Left lung (tissue), 14 donors: ENCODE results near the gene SIRT3. TPM values are rescaled to one million over a fixed set of nuclear protein-coding genes. Genes with fewer than 3 reads are reported as not detected.

ENCODE experiments used
- ATAC-seq: fragments of 200-7000 bp; cut with Tn5 transposase; one replicate; pipeline ENCODE4 v1.9.1; 2020; ENCODE audit warnings: moderate library complexity
- DNase-seq, 4 donors: peaks; one replicate each; pipeline ENCODE4 v3.0.0-alpha.2; 2013 to 2020
- H3K27ac ChIP-seq, 2 donors: fragments of 200-600 bp; sonication (generic) in 1 of 2; one replicate each; pipeline versions ENCODE4 v1.5.0 to v1.8.0; 2020 to 2021
- H3K27me3 ChIP-seq, 2 donors: fragments of 200-600 bp; sonication (generic) in 1 of 2; one replicate each; pipeline versions ENCODE4 v1.5.0 to v1.8.0; 2020 to 2021
- H3K36me3 ChIP-seq, 2 donors: fragments of 200-600 bp; sonication (generic) in 1 of 2; one replicate each; pipeline versions ENCODE4 v1.5.0 to v1.8.0; 2020 to 2021
- H3K4me1 ChIP-seq, 2 donors: fragments of 200-600 bp; one replicate each; pipeline ENCODE4 v1.8.0; 2021
- H3K4me3 ChIP-seq, 2 donors: fragments of 200-600 bp; sonication (generic) in 1 of 2; one replicate each; pipeline versions ENCODE4 v1.5.0 to v1.8.0; 2020 to 2021; ENCODE audit warnings: mild to moderate bottlenecking in 1 of 2
- H3K9me3 ChIP-seq, 2 donors: fragments of 200-600 bp; sonication (generic) in 1 of 2; one replicate each; pipeline versions ENCODE4 v1.5.0 to v1.8.0; 2020 to 2021
- intact Hi-C, 2 donors: fragments of 100-400 bp; cut with DNase I; formaldehyde crosslinking; loops; one replicate each; pipeline versions ENCODE4 v1.11.2 to v1.14.2; 2022
- long read RNA-seq, 12 donors: library from polyadenylated mRNA in 2 of 12; unstranded in 2 of 12; transcript quantifications; one replicate each; pipeline ENCODE4 v2.0.0 and lab custom pipeline, GENCODE V29; 2019 to 2026
- polyA plus RNA-seq, 6 donors: library from polyadenylated mRNA; unstranded; fragments of 120-200 nt; gene quantifications; one replicate each; pipeline ENCODE4 v1.2.1, GENCODE V29; 2013; ENCODE audit not compliant: insufficient read length in 6 of 6
- total RNA-seq, 2 donors: library from RNA; stranded (reverse); fragmentation: NEBNext Ultra II Directional; extraction: Animal tissue kit (Norgen Biotek cat#: 25700); gene quantifications; one replicate each; pipeline ENCODE4 v1.2.1, GENCODE V29; 2021
- TF ChIP-seq, protein P1 (sequence below), 2 donors: fragments of 200-600 bp; sonication (generic) in 1 of 2; IDR thresholded peaks; one replicate each; pipeline versions ENCODE4 v1.5.0 to v1.8.0; 2021; ENCODE audit warnings: antibody characterized with exemption in 2 of 2
- donor health status: DM: no; HTN: yes; CAD: no.
- donor health status: DM: no; HTN: no; CAD: no.

Gene SIRT3
- total RNA-seq (10 to 100 TPM; 13.5 to 15.1 TPM), polyA plus RNA-seq (10 to 100 TPM; 28.6 to 36.6 (median 29.8) TPM)
- long read RNA-seq, donor 1, partial matches to known transcripts = 0 of 6 reads
- long read RNA-seq, donor 1, other reads (novel, unspliced or antisense) = 0 of 6 reads
- long read RNA-seq, donor 2, partial matches to known transcripts = 120 of 196 reads
- long read RNA-seq, donor 2, other reads (novel, unspliced or antisense) = 71 of 196 reads
- long read RNA-seq, donor 3, transcript SIRT3-201 (7 exons, 2,543 nt) = major isoform, 6 of 8 reads
- long read RNA-seq, donor 3, partial matches to known transcripts = 0 of 8 reads
- long read RNA-seq, donor 3, other reads (novel, unspliced or antisense) = 0 of 8 reads
- long read RNA-seq, donor 4, partial matches to known transcripts = 3 of 17 reads
- long read RNA-seq, donor 4, other reads (novel, unspliced or antisense) = 8 of 17 reads
- long read RNA-seq, donor 5, transcript SIRT3-201 (7 exons, 2,543 nt) = major isoform, 5 of 94 reads
- long read RNA-seq, donor 5, partial matches to known transcripts = 88 of 94 reads
- long read RNA-seq, donor 5, other reads (novel, unspliced or antisense) = 0 of 94 reads
- long read RNA-seq, donor 6, transcript SIRT3-214 (7 exons, 1,588 nt) = major isoform, 5 of 9 reads
- long read RNA-seq, donor 6, partial matches to known transcripts = 0 of 9 reads
- long read RNA-seq, donor 6, other reads (novel, unspliced or antisense) = 0 of 9 reads
- long read RNA-seq, donor 7, partial matches to known transcripts = 0 of 6 reads
- long read RNA-seq, donor 7, other reads (novel, unspliced or antisense) = 0 of 6 reads
- long read RNA-seq, donor 8, partial matches to known transcripts = 0 of 9 reads
- long read RNA-seq, donor 8, other reads (novel, unspliced or antisense) = 0 of 9 reads
- long read RNA-seq, donor 9 = 0 reads
- long read RNA-seq, donor 10, transcript SIRT3-214 (7 exons, 1,588 nt) = minor isoform, 5 of 26 reads
- long read RNA-seq, donor 10, transcript SIRT3-201 (7 exons, 2,543 nt) = major isoform, 12 of 26 reads
- long read RNA-seq, donor 10, partial matches to known transcripts = 1 of 26 reads
- long read RNA-seq, donor 10, other reads (novel, unspliced or antisense) = 7 of 26 reads
- long read RNA-seq, donor 11, transcript SIRT3-201 (7 exons, 2,543 nt) = major isoform, 6 of 7 reads
- long read RNA-seq, donor 11, partial matches to known transcripts = 0 of 7 reads
- long read RNA-seq, donor 11, other reads (novel, unspliced or antisense) = 0 of 7 reads
- long read RNA-seq, donor 12, partial matches to known transcripts = 0 of 6 reads
- long read RNA-seq, donor 12, other reads (novel, unspliced or antisense) = 0 of 6 reads

DNA sequence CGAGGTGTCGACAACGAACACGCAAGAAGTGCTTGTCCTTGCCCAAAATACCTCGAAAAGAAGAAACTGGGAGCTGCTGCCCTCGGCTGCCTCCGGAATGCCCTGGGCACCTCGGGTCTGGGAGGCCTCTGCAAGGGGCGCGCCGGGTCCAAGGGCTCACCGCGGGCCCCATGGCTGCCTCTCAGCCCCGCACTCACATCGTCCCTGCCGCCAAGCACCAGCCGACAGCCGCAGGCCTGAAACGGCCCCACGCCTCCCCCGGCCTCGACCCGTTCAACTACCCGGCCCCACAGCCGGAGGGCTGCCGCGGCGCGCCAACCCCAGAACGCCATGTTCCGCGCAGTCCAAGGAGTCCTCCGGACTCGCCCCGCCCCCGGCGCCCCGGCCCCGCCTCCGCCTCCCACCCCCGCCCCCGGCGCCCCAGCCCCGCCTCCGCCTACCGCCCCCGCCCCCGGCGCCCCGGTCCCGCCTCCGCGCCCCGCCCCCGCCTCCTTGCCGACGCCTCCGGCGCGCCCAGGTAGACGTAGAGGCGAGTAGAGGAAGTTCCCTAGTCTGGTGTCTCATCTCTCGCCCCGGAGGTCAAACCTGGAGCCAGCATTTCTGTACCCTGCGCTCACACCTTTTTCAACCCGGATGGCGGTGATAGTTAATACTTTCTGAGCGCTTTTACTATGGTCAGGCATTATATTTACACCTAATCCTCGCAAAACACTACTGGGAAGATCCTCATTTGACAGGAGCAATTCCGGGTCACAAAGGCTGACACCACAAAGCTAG lies at the start of gene SIRT3:
Gene SIRT3, minus strand, starts transcription at position 346 of the 777 bp plus-strand sequence. Its CDS starts 14 bp downstream, at position 332.
- intact Hi-C loops = no loop called here
- ATAC-seq = peak; percentile 95
- no peaks in the 10 kb centered on the region for H3K27me3 ChIP-seq

DNA sequence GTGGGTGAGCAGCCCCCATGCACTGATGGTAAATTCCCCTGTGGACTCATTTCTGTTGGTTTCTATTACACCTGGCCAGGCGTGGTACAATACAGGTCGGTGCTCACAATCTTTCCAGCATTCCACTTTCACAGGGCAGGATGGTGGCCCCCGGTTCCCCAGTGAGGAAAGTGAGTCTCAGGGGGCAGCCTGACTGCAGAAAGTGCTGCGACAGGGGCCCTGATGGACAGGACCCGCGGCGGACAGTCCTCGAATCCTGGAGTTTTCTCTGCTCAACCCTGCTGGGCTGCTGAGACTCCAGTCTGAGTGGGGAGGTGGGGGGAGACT lies 49.7 kb upstream of the SIRT3 start:
- Histone ChIP-seq H3K27ac (no peak overlapping the region), H3K4me1 (peaks cover 4 to 37% of the 10 kb centered on the region in 2 donors), H3K27me3 (peaks cover 22 to 60% of the 10 kb centered on the region in 2 donors), H3K9me3 (no peaks in the 10 kb centered on the region), H3K36me3 (peaks cover 0 to 3% of the 10 kb centered on the region in 2 donors), H3K4me3 (no peak overlapping the region)
- TF ChIP-seq, protein P1, sequence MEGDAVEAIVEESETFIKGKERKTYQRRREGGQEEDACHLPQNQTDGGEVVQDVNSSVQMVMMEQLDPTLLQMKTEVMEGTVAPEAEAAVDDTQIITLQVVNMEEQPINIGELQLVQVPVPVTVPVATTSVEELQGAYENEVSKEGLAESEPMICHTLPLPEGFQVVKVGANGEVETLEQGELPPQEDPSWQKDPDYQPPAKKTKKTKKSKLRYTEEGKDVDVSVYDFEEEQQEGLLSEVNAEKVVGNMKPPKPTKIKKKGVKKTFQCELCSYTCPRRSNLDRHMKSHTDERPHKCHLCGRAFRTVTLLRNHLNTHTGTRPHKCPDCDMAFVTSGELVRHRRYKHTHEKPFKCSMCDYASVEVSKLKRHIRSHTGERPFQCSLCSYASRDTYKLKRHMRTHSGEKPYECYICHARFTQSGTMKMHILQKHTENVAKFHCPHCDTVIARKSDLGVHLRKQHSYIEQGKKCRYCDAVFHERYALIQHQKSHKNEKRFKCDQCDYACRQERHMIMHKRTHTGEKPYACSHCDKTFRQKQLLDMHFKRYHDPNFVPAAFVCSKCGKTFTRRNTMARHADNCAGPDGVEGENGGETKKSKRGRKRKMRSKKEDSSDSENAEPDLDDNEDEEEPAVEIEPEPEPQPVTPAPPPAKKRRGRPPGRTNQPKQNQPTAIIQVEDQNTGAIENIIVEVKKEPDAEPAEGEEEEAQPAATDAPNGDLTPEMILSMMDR (IDR thresholded peaks at IDR 0.05) = no peak
- DNase-seq (peak in 1 of 4 donors; percentile 34), ATAC-seq (no peak)
- intact Hi-C loops = no loop called here

More for the DNA sequence above, at the start of gene SIRT3:
- TF ChIP-seq, protein P1 (IDR thresholded peaks at IDR 0.05) = peak in 1 of 2 donors; percentile 14
- H3K4me1 ChIP-seq = peaks cover 12 to 33% of the 10 kb centered on the region in 2 donors
- DNase-seq = peak; percentile 84 to 95 (median 89)
- peak within 1 kb of the TSS; percentile 93 to 99 for H3K27ac ChIP-seq
- H3K4me3 ChIP-seq = peak within 1 kb of the TSS; percentile 97 to 99
- H3K36me3 ChIP-seq = peaks cover 0 to 26% of the 10 kb centered on the region in 2 donors
- H3K9me3 ChIP-seq = no peaks in the 10 kb centered on the region

DNA sequence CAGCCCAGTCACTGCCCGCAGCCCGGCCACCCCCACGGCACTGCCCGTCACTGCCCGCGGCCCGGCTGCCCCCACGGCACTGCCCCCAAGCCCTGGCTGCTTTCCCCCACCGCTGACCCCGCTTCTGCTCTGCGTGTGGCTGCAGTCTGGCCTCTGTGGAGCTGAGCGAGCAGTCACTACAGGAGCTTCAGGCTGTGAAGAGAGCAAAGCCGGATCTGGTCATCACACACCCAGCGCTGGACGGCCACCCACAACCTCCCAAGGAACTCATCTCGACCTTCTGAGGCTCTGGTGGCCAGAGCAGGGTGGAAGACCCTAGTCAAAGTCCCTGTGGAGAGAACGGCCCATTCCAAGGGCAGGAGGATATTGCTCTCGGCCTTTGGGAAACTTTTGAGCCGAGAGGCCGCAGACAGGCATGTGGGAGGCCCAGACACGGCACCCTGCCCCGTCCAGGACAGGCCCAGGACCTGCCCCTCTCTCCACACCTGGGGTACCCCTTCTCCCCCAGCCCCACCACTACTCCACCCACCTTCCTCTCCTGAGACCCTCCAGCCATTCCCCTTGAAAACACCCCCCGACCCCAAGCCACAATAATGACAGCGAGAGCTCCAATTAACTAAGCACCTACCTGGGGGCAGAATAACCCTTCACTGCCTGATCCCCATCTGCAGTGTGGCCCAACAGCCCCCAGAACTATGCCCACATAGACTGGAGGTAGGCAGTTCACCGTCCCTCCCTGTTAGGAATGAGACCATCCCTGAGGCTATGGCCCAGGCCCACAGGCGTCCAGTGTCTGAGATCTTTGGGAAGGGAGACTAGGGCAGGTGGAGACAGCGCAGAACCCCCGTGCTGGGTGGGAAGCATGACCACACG lies 49.1 kb upstream of the SIRT3 start:
- peak in 2 of 4 donors; percentile 24 to 35 for DNase-seq
- intact Hi-C loops = no loop called here
- peaks cover 28 to 66% of the 10 kb centered on the region in 2 donors for H3K27me3 ChIP-seq

More for the DNA sequence above, 49.1 kb upstream of the SIRT3 start:
- Histone ChIP-seq H3K27ac (no peak overlapping the region), H3K4me1 (peaks cover 5 to 37% of the 10 kb centered on the region in 2 donors), H3K9me3 (no peaks in the 10 kb centered on the region), H3K4me3 (no peak overlapping the region), H3K36me3 (no peaks in the 10 kb centered on the region)
- TF ChIP-seq, protein P1 (IDR thresholded peaks at IDR 0.05) = no peak
- no peak for ATAC-seq
